HepG2 (cell line): ENCODE measurements around the gene ANKRD49. TPM values are rescaled to one million over a fixed set of nuclear protein-coding genes. Genes with fewer than 3 reads are reported as not detected.

Experiments used
- HNRNPL ChIP-seq: fragments of 200-400 bp; formaldehyde crosslinking; IDR thresholded peaks from 2 replicates; pipeline ENCODE4 v1.6.1; 2017; ENCODE audit warnings: mild to moderate bottlenecking, low read depth, low read length
- MEF2D ChIP-seq: sonication (generic); formaldehyde crosslinking; IDR thresholded peaks from 2 replicates; pipeline ENCODE4 v1.5.1; 2020; ENCODE audit warnings: mild to moderate bottlenecking, missing genetic modification reagents
- NFKBIZ ChIP-seq: IDR thresholded peaks from 2 replicates; pipeline ENCODE4 v1.6.1; 2018; ENCODE audit warnings: missing genetic modification reagents, missing compliant biosample characterization
- NFRKB ChIP-seq: fragments of 450-650 bp; IDR thresholded peaks from 2 replicates; pipeline ENCODE4 v1.6.1; 2017
- NFYB ChIP-seq: sonication (generic); formaldehyde crosslinking; IDR thresholded peaks from 2 replicates; pipeline ENCODE4 v1.4.0; 2020; ENCODE audit warnings: missing genetic modification reagents
- SNAPC4 ChIP-seq: sonication (generic); formaldehyde crosslinking; IDR thresholded peaks from 2 replicates; pipeline ENCODE4 v1.4.0; 2020; ENCODE audit warnings: mild to moderate bottlenecking, missing genetic modification reagents
- TCF12 ChIP-seq, 2 experiments: fragments of 450-650 bp in 1 of 2; sonication (generic) in 1 of 2; formaldehyde crosslinking in 1 of 2; IDR thresholded peaks; 2 replicates each; pipeline versions ENCODE4 v1.6.1 to v1.8.0; 2017 to 2022; ENCODE audit warnings: antibody characterized with exemption in 1 of 2, mild to moderate bottlenecking in 1 of 2, missing genetic modification reagents in 1 of 2, moderate library complexity in 1 of 2
- ZBTB37 ChIP-seq: sonication (generic); formaldehyde crosslinking; IDR thresholded peaks from 2 replicates; pipeline ENCODE4 v1.4.0; 2020; ENCODE audit warnings: mild to moderate bottlenecking, missing genetic modification reagents
- ZNF335 ChIP-seq: sonication (generic); formaldehyde crosslinking; IDR thresholded peaks from 2 replicates; pipeline ENCODE4 v1.4.0; 2020; ENCODE audit warnings: missing genetic modification reagents
- ZNF724P ChIP-seq: sonication (generic); formaldehyde crosslinking; IDR thresholded peaks from 2 replicates; pipeline ENCODE4 v1.8.0; 2022; ENCODE audit warnings: missing genetic modification reagents, borderline replicate concordance
- ZNF781 ChIP-seq: sonication (generic); formaldehyde crosslinking; IDR thresholded peaks from 2 replicates; pipeline ENCODE4 v1.5.1; 2020; ENCODE audit warnings: borderline replicate concordance, mild to moderate bottlenecking, missing genetic modification reagents; ENCODE audit errors: not compliant biosample characterization
- polyA plus RNA-seq, 8 experiments: library from polyadenylated mRNA; depleted of rRNA in 3 of 8; stranded (reverse) in 7 of 8; unstranded in 1 of 8; fragments of >200 nt; fragmentation: Illumina TruSeq in 4 of 8; extraction: Trizol in 4 of 8; gene quantifications; 2 replicates each; pipeline versions ENCODE4 v1.2.1 to v1.2.3, GENCODE V29; 2011 to 2016; ENCODE audit warnings: low read depth in 4 of 8, missing spikeins in 1 of 8, mixed read lengths in 1 of 8; ENCODE audit not compliant: insufficient read depth in 1 of 8
- total RNA-seq, 5 experiments: library from RNA; depleted of rRNA; stranded (reverse); fragments of >200 nt; fragmentation: Illumina TruSeq; extraction: Trizol; gene quantifications; 2 replicates each; pipeline ENCODE4 v1.2.3, GENCODE V29; 2016; ENCODE audit warnings: low read depth in 1 of 5
- TF ChIP-seq, protein P1 (sequence below): IDR thresholded peaks from 2 replicates; pipeline ENCODE4 v1.6.1; 2016; ENCODE audit warnings: low read depth, borderline replicate concordance
- TF ChIP-seq, protein P2 (sequence below): sonication (generic); formaldehyde crosslinking; IDR thresholded peaks from 2 replicates; pipeline ENCODE4 v1.4.0; 2020; ENCODE audit warnings: missing genetic modification reagents

The ANKRD49 gene
- total and polyA plus RNA-seq, 2 of the 13 experiments (the other 11 are each of a cell fraction or from before 2014, with no cell fraction given) = 14.2 to 14.3 TPM

DNA sequence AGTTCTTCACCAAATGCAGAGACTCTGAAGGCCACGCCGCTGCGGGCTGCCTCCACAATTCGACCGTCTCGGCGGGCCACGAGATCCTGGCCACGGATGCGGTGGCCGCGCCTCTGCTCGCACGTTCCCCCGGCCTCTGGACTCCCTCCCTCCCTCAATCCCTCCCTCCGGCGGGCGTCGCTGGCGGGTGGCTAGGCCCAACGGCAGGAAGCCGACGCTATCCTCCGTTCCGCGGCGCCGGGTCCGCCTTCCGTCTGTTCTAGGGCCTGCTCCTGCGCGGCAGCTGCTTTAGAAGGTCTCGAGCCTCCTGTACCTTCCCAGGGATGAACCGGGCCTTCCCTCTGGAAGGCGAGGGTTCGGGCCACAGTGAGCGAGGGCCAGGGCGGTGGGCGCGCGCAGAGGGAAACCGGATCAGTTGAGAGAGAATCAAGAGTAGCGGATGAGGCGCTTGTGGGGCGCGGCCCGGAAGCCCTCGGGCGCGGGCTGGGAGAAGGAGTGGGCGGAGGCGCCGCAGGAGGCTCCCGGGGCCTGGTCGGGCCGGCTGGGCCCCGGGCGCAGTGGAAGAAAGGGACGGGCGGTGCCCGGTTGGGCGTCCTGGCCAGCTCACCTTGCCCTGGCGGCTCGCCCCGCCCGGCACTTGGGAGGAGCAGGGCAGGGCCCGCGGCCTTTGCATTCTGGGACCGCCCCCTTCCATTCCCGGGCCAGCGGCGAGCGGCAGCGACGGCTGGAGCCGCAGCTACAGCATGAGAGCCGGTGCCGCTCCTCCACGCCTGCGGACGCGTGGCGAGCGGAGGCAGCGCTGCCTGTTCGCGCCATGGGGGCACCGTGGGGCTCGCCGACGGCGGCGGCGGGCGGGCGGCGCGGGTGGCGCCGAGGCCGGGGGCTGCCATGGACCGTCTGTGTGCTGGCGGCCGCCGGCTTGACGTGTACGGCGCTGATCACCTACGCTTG is 50.2 kb downstream of the ANKRD49 start, which contains the start of gene FUT4 (continued):
- TF ChIP-seq ZNF724P (CRISPR knock-in tag) = no peak
- TF ChIP-seq ZBTB37 (CRISPR knock-in tag) = no peak
- no peak for TF ChIP-seq ZNF335 (CRISPR knock-in tag)
- TF ChIP-seq ZNF781 = no peak
- TF ChIP-seq, protein P1, sequence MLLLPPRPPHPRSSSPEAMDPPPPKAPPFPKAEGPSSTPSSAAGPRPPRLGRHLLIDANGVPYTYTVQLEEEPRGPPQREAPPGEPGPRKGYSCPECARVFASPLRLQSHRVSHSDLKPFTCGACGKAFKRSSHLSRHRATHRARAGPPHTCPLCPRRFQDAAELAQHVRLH (CRISPR knock-in tag) = 0 out of 2 replicates have a peak, but pooled peaks have one; percentile 31
- TF ChIP-seq, protein P2, sequence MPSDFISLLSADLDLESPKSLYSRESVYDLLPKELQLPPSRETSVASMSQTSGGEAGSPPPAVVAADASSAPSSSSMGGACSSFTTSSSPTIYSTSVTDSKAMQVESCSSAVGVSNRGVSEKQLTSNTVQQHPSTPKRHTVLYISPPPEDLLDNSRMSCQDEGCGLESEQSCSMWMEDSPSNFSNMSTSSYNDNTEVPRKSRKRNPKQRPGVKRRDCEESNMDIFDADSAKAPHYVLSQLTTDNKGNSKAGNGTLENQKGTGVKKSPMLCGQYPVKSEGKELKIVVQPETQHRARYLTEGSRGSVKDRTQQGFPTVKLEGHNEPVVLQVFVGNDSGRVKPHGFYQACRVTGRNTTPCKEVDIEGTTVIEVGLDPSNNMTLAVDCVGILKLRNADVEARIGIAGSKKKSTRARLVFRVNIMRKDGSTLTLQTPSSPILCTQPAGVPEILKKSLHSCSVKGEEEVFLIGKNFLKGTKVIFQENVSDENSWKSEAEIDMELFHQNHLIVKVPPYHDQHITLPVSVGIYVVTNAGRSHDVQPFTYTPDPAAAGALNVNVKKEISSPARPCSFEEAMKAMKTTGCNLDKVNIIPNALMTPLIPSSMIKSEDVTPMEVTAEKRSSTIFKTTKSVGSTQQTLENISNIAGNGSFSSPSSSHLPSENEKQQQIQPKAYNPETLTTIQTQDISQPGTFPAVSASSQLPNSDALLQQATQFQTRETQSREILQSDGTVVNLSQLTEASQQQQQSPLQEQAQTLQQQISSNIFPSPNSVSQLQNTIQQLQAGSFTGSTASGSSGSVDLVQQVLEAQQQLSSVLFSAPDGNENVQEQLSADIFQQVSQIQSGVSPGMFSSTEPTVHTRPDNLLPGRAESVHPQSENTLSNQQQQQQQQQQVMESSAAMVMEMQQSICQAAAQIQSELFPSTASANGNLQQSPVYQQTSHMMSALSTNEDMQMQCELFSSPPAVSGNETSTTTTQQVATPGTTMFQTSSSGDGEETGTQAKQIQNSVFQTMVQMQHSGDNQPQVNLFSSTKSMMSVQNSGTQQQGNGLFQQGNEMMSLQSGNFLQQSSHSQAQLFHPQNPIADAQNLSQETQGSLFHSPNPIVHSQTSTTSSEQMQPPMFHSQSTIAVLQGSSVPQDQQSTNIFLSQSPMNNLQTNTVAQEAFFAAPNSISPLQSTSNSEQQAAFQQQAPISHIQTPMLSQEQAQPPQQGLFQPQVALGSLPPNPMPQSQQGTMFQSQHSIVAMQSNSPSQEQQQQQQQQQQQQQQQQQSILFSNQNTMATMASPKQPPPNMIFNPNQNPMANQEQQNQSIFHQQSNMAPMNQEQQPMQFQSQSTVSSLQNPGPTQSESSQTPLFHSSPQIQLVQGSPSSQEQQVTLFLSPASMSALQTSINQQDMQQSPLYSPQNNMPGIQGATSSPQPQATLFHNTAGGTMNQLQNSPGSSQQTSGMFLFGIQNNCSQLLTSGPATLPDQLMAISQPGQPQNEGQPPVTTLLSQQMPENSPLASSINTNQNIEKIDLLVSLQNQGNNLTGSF (CRISPR knock-in tag) = peak; percentile 58; the same call in 1 of the 2 replicates
- no peak for TF ChIP-seq NFRKB
- TF ChIP-seq TCF12 (IDR thresholded peaks at IDR 0.05) = no peak
- TF ChIP-seq TCF12 (CRISPR knock-in tag; IDR thresholded peaks at IDR 0.05) = no peak
- no peak for TF ChIP-seq MEF2D (CRISPR knock-in tag)
- no peak for TF ChIP-seq NFYB (CRISPR knock-in tag)
- TF ChIP-seq HNRNPL = no peak
- TF ChIP-seq NFKBIZ (CRISPR knock-in tag) = no peak
- TF ChIP-seq SNAPC4 (CRISPR knock-in tag) = no peak
